GM18520 (cell line): ENCODE results near the gene EMP1.

Source experiments
- ATAC-seq: cut with Tn5 transposase; IDR thresholded peaks from one replicate; pipeline ENCODE4 v1.9.1; 2021; ENCODE audit not compliant: unreplicated experiment

Gene EMP1

DNA sequence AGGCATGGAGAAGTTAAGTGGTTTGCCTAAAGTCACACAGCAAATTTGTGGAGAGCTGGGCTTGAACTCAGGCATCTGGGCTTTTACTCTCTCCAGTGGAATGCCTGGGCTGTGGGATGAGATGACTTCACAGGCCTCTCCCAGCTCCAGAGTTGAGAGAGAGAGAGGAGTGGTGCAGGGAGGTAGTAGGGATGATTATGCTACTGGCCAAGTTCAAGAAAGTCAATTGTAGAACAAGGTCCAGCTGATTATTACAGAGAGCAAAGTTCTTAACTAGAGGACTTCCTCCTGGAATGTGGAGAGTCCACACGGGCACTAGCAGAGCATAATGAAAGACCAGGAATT lies 769 bp upstream of the EMP1 start:
- no peak for ATAC-seq

DNA sequence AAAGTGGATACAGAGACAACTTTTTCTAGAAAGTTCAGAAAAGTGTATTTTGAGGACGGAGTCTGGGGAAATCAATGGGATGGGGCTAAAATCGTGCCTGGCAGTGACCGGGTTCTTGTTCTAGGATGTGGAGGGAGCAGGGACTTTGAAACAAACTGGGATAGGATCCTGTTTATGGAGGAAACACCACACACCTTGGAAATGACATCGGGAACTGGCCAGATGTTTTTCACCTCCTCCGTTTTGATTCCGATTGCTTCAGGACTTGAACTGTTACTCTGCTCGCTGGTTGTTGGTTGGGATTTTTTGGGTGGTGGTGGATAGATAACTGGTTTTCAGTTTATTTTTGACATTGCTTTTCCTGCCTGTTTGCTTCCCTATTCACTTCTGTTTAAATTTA lies 506 bp downstream of the EMP1 start:
- no peak for ATAC-seq

- ATAC-seq: no peak
These were observed 1.1 kb downstream of the EMP1 start for GRCh38 chr12:13197526-13198143.

DNA sequence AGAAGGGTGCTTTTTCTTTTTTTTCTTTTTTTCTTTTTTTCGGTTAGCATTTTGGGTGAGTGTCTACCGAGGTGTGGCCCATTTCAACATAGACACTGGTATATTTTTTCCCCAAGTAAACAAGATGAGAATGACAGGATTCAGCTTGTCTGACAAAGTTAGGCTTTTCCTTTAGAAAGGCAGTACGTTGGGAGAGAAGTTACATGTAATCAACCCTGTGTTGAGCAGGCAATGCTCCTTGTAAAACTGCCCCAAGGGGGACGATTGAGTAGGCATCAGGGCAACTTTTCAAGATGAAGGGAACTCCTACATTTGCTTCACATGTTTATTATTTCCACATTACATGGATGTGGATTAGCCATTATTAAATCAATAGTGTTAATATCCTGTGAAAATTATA lies 1.7 kb downstream of the EMP1 start:
- ATAC-seq: no peak

DNA sequence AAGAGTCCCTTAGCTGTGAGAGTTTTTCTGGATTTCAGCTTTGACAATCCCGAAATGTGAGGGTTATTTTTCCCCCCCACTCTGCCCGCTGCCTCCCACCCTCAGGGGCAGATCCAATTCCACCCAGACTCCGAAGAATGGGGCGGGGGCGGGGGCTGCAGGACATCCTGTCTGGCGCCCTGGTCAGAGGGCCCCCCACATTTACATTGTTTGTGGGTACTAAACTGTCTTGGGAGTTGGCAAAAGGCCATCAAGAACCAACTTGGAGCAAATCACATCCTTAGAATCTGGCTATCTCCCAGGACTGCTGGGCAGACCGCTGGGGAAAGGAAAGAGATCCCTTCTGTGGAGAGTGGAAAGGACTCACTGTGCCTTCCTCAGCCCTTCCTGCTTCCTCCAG lies 2.4 kb downstream of the EMP1 start:
- no peak for ATAC-seq

- ATAC-seq: no peak
These were observed 3.1 kb downstream of the EMP1 start for GRCh38 chr12:13199592-13199991.

DNA sequence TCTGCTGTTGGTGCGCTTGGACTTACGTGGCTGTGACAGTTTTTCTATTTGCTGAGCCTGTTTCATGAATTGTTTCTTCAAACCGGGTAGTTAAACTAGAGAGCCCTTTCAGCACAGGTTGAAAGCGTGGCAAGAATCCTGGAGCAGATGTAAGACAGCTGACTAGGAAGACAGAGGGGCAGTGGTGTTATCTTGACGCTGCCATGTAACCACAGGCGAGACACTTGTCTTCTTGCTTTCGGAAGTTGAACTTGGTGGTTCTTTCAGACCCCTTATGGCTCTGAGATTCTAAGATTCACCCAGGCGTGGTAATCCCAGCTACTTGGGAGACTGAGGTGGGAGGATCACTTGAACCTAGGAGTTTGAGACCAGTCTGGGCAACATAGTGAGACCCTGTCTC lies 4.3 kb downstream of the EMP1 start:
- no peak for ATAC-seq

DNA sequence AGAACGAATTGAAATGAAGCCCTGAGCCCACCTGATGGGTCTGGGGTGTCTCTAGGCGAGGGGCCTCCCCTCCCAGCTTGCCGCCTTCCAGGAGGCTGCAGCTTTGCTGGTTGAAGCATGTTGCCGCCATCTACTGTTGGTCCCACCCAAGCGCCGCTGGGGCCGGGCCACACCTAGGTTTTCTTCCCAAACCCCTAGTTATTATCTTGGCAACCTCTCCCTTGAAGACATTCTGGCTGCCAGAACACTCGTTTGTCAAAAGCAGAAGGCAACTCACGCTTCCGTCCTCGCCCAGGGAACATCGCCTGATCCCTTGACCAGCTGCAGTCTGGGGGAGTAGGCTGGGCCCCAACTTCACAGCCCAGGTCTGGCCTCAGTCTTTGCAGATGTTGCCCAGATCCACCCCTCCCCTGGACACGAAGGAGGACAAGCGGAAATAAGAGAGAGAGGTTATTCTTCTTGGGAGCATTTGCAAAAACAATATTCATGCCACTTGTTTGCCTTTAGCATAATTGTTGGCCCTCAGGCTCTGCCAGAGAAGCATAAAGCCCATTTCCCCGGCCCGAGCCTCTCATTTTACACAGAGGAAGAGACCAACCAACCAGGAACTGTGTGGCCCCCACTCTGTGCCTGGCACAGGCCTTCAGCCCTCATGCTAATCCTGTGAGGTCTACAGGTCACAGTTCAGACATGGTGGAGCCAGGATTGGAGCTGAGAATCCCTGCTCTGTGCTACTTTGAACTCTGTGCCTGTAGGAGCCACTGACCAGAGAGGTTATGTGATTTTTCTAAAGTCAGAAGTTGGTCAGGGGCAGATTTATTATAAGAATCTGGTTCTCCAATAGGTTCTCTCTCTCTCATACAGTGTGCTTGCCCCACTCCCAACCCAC lies 6.8 kb downstream of the EMP1 start:
- no peak for ATAC-seq

DNA sequence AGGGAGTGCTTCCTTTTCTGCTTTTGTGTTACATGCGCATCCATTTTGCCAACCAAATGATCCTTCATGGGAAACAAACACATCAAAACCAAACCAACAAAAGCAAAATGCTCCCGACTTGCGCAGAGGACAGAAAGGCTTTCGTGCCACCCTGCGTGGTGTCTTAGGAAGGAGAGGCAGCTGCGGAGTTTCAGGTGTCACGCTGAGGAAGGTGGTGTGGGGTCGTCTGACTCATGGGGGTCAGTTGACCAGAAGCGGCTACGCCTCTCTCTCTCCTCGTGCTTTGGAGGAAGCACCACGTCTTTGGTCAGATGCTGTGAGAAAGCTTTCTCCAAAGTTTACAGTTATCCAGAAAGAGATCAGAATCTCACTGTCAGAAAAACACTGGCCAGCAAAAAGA lies 7.9 kb downstream of the EMP1 start:
- no peak for ATAC-seq

DNA sequence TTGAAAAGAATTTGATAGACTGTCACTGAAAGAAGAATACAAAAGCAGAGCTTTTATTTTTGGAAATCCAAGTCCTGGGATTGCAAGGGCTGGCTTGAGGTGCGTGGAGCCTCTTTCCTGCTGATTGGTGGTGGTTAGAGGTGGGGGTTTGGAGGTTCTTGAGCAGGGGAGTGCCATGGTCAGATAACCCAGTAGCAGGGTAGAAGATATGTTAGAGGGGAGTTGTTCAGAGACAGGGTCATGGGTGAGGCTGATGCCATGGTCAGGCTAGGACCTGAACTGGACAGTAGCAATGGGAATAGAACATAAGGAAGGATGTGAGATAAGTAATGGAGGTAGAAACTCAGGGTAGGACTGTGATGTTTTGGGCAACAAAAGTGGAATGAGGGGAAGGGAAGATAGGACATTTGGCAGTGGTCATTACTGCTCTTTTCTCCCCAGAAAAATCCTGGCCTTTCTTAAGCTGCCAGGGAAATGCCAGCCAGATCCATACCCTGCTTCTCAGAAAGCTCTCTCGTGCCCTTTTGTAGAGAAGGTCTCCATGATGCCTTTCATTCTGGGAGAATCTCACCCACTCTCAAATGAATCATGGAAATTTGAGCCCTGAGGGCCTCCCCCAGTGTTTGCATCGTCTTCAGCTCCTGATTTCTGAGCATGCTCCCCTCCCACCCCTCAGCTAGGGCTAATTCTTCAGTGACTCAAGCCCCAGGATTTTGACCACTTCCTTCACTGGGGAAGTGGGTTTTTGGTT lies 9.5 kb downstream of the EMP1 start:
- no peak for ATAC-seq

GRCh38 chr12:13206560-13206897 lies 10.0 kb downstream of the EMP1 start:
- no peak for ATAC-seq

DNA sequence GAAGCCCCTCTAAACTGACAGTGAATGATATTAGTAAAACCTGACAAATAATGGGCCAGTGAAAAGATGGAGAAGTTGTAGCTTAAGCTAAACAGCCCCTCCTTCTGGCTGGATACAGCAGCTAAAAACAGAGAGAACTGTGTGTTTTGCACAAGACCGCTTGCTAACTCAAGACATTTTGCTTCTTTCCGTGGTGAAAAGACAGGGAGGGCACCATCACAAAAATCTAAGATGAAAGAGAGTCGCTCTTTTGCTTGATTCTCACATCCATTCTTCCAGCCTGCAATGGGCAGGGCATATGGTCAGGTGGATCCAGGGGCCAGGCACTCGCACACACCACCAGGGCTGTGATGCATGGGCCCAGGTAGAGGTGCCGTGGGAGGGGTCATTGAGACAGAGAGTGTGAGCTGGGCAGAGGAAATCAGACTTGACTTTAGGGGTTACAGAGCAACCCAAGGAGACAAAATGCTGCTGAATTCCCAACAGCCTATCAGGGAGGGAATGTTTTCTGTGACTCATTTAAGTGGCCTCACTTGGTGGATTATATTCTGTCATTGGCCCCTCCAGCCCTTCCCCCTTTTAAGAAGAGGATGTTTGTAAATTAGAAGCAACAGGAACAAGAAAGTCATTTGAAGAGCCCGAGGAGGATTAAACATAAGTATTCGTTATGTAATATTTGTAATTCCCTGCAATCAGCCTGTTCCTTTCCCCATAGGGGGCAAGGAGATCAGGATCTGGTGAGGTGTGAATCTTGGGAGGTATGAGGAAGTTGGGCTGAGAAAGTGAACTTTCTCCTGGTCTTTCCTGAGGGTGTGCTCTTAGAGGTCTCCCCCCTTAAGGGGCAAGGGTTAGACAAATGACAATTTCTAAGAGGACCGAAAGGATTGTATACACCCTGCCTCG lies 12.3 kb downstream of the EMP1 start:
- no peak for ATAC-seq

- no peak for ATAC-seq
These were observed 13.1 kb downstream of the EMP1 start for GRCh38 chr12:13209436-13210235.

DNA sequence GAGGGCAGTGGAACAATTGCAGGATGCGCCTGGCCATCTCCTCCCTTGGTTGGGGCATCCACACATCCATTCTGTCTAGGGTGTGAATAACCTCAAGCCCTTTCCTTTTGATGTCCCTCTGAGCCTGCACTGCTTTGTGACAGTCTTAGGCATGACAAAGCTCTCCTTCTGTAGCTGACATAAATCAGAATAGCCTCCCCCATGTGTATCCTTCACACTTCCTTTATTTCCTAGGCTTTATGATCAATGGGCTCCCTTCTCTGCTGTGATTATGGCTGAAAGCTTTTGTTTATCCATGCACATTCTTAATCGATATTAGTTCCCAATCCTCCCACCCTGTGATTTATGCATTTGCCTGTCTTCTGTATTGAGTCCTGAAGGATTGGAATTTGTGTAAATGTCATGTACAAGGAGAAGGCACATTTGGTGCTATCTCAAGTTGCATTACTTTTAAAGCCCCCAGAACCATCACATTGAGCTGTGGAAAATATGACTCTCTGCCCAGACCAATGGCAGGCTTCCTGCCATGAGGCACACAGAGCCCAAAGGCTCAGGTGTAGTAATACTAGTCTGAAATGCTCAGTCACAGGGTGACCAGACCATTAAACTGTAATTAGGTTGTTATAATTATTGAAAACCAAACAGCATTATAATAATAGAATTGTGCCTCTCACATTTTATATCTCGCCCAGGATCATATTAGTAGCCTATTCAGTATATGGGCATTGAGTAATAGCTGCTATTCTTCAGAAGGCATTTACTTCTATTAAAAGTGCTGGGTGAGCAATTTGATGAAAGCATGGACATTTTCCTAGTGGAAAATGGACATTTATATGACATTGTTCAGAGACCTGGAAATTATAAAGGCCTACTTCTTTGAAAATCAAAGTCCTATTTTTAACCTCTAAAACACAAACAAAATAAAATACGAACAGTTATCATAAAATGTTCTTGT lies 14.0 kb downstream of the EMP1 start:
- ATAC-seq: no peak

DNA sequence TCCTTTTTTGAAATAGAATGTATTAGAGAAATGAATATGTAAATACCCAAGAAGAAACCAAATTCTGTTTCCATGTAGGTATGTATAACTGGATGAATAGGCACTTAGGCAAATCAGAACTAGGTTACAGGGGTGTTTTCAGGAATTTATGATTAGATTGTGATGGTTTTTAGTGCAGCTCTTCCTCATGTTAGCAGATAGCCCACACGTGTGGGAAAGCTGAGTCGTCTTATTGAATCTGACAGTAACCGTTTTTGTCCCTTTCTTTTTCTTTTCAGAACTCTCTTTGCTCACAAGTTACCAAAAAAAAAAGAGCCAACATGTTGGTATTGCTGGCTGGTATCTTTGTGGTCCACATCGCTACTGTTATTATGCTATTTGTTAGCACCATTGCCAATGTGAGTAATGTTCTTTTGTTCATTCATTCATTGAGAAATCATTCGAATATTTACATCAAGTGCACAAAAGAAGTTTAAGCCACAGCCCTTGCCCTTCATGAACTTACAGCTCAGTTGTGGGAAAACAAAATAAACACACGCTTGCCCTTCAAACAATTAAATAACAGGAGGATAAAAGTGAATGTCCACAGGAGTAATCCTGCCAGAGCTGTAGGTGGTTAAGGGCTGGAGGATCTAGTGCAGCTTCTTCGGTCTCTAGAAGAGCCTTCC lies 14.8 kb downstream of the EMP1 start:
- no peak for ATAC-seq

DNA sequence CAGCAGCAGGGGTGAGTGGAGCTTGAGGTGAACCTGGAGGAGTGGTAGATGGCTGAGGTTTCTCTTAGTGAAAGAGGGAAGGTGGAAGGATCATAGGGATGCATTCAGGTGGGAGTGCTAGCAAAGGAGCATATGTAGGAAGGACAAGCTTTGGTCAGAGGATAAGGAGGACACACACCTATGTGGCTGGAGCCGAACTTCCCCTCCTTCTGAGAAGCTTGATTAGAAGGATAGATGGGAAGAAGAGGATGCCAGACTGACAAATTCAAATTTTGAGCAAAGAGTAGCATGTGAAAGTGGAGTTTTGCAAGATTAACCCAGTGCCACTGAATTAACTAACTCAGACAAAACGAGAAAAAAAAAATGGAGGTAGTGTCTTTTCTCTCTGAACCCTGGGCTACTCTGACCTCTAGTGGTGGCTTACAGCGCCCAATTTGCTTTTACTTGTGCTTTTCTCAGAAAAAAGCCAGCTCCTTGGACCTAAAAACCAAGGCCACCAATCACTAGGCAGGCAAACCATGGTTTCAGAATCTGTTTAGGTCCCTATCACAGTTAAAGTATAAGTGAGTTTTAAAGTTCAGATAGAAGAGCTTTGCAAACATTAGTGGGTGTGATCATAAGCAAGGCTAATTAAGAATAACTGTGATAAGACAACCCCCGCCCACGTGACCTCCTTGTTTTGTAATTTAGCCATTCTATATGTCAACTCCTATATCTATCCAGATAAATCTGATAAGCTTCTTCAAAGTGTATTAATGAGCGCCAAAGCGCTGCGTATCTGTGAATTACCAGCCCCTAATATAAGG lies 15.5 kb downstream of the EMP1 start:
- no peak for ATAC-seq

- ATAC-seq: no peak
These were observed 18.5 kb downstream of the EMP1 start for GRCh38 chr12:13215056-13215455.

GRCh38 chr12:13218641-13219040 lies 22.1 kb downstream of the EMP1 start:
- no peak for ATAC-seq
